GM19324 (cell line): Measurements from ENCODE around the gene MCCC2.
A peak's percentile ranks its signal among the peaks of the same experiment; 100 is the strongest.
"Not testable (repeated sequence)": the region's sequence is repeated elsewhere in the genome, so short reads cannot be mapped to it uniquely, and the experiment has no call there.

Experiments
- ATAC-seq: cut with Tn5 transposase; IDR thresholded peaks from one replicate; pipeline ENCODE4 v1.9.1; 2021; ENCODE audit warnings: mild to moderate bottlenecking, moderate library complexity; ENCODE audit not compliant: unreplicated experiment, low FRiP score

The MCCC2 gene

GRCh38 chr5:71596169-71596568 is 9.0 kb downstream of the MCCC2 start:
- ATAC-seq, result no peak

GRCh38 chr5:71597001-71597400 is 9.9 kb downstream of the MCCC2 start:
- no peak for ATAC-seq

- no peak for ATAC-seq
Observed at GRCh38 chr5:71600783-71601182, 13.6 kb downstream of the MCCC2 start.

- peak; percentile 86 for ATAC-seq
Observed at GRCh38 chr5:71601222-71602026, 14.3 kb downstream of the MCCC2 start.

- ATAC-seq, result not testable (repeated sequence)
Observed at GRCh38 chr5:71609916-71610315, 22.8 kb downstream of the MCCC2 start.

- no peak for ATAC-seq
Observed at GRCh38 chr5:71615809-71616208, 28.7 kb downstream of the MCCC2 start.

- ATAC-seq, result no peak
Observed at GRCh38 chr5:71620630-71621029, 33.5 kb downstream of the MCCC2 start.

GRCh38 chr5:71621268-71621667 is 34.1 kb downstream of the MCCC2 start:
- ATAC-seq, result no peak

GRCh38 chr5:71621741-71622140 is 34.6 kb downstream of the MCCC2 start:
- ATAC-seq, result no peak

- no peak for ATAC-seq
Observed at GRCh38 chr5:71623221-71623794, 36.2 kb downstream of the MCCC2 start.

GRCh38 chr5:71629950-71630349 is 42.8 kb downstream of the MCCC2 start:
- no peak for ATAC-seq

GRCh38 chr5:71631070-71631469 is 43.9 kb downstream of the MCCC2 start:
- no peak for ATAC-seq

GRCh38 chr5:71632168-71632567 is 45.0 kb downstream of the MCCC2 start:
- no peak for ATAC-seq

GRCh38 chr5:71633255-71634155 is 46.4 kb downstream of the MCCC2 start:
- ATAC-seq, result no peak

GRCh38 chr5:71637133-71637532 is 50.0 kb downstream of the MCCC2 start:
- no peak for ATAC-seq

- no peak for ATAC-seq
Observed at GRCh38 chr5:71640408-71640807, 53.3 kb downstream of the MCCC2 start.

GRCh38 chr5:71645030-71645429 is 57.9 kb downstream of the MCCC2 start:
- no peak for ATAC-seq

GRCh38 chr5:71650940-71651339 is 63.8 kb downstream of the MCCC2 start:
- not testable (repeated sequence) for ATAC-seq

- no peak for ATAC-seq
Observed at GRCh38 chr5:71651579-71651978, 64.4 kb downstream of the MCCC2 start.

GRCh38 chr5:71652349-71652748 is 65.2 kb downstream of the MCCC2 start:
- ATAC-seq, result no peak
